Natural killer cell (primary cell): ENCODE data around the gene JUP. TPM values are rescaled to one million over a fixed set of nuclear protein-coding genes. Genes with fewer than 3 reads are reported as not detected.

ENCODE experiments used
- ATAC-seq, 3 donors: fragments of 150-1000 bp in 2 of 3; fragments of 200-7000 bp in 1 of 3; cut with Tn5 transposase; 1 replicate in 1 of 3; 2 replicates in 2 of 3; pipeline ENCODE4 v1.10.0; 2021; ENCODE audit warnings: mild to moderate bottlenecking in 2 of 3, moderate library complexity in 2 of 3
- DNase-seq, 2 donors: peaks; one replicate each; pipeline versions ENCODE4 v3.0.0 to v3.0.0-alpha.2; 2013 to 2021; ENCODE audit warnings: mixed read lengths in 1 of 2
- H3K27ac ChIP-seq: one replicate; pipeline ENCODE4 v1.5.1; 2013; ENCODE audit warnings: mild to moderate bottlenecking, low read length
- H3K27me3 ChIP-seq: one replicate; pipeline ENCODE4 v1.6.1; 2013; ENCODE audit warnings: low read length; ENCODE audit not compliant: control insufficient read depth, insufficient read depth
- H3K36me3 ChIP-seq: one replicate; pipeline ENCODE4 v1.6.1; 2013; ENCODE audit warnings: low read length; ENCODE audit not compliant: control insufficient read depth, insufficient read depth
- H3K4me1 ChIP-seq: one replicate; pipeline ENCODE4 v1.6.1; 2013; ENCODE audit warnings: low read length; ENCODE audit not compliant: control insufficient read depth, insufficient read depth
- H3K4me3 ChIP-seq: one replicate; pipeline ENCODE4 v1.5.1; 2013; ENCODE audit warnings: low read length
- H3K9me3 ChIP-seq: one replicate; pipeline ENCODE4 v1.6.1; 2013; ENCODE audit warnings: low read length; ENCODE audit not compliant: control insufficient read depth, insufficient read depth
- H3K27ac Mint-ChIP-seq, 2 donors: one replicate each; pipeline ENCODE4 v1.8.0; 2022; ENCODE audit warnings: mild to moderate bottlenecking in 2 of 2, mixed read lengths in 2 of 2, moderate library complexity in 1 of 2
- H3K27me3 Mint-ChIP-seq, 2 donors: one replicate each; pipeline ENCODE4 v1.8.0; 2022; ENCODE audit warnings: low read depth in 2 of 2, mixed read lengths in 2 of 2
- H3K36me3 Mint-ChIP-seq: one replicate; pipeline ENCODE4 v1.8.0; 2022; ENCODE audit warnings: mixed read lengths
- H3K4me1 Mint-ChIP-seq, 2 donors: one replicate each; pipeline ENCODE4 v1.8.0; 2022; ENCODE audit warnings: mixed read lengths in 2 of 2
- H3K4me3 Mint-ChIP-seq: one replicate; pipeline ENCODE4 v1.8.0; 2022; ENCODE audit warnings: mild to moderate bottlenecking, moderate library complexity, mixed read lengths
- H3K9me3 Mint-ChIP-seq, 2 donors: one replicate each; pipeline ENCODE4 v1.8.0; 2022; ENCODE audit warnings: mixed read lengths in 2 of 2
- CTCF ChIP-seq: fragments of 200-600 bp; IDR thresholded peaks from one replicate; pipeline ENCODE4 v1.8.0; 2022; ENCODE audit warnings: antibody characterized with exemption
- WGBS: methylation state at CpG from one replicate; pipeline ENCODE4 v1.1.7; 2013; ENCODE audit warnings: missing lambda C conversion rate; ENCODE audit not compliant: insufficient coverage; 5-methylcytosine and 5-hydroxymethylcytosine counted together
- intact Hi-C: fragments of 100-400 bp; cut with micrococcal nuclease; formaldehyde crosslinking; loops from one replicate; pipeline ENCODE4 v1.14.2; 2022
- total RNA-seq, 4 donors: library from RNA; stranded (reverse); fragments of 120-200 nt in 1 of 4; gene quantifications; one replicate each; pipeline versions ENCODE4 v1.2.3 to v1.2.4, GENCODE V29; 2013 to 2022

Gene JUP
- total RNA-seq, 3 donors from 2014 or later (not counting 1 experiment from before 2014, with no cell fraction given): 1.8 to 12.1 (median 2.0) TPM

DNA sequence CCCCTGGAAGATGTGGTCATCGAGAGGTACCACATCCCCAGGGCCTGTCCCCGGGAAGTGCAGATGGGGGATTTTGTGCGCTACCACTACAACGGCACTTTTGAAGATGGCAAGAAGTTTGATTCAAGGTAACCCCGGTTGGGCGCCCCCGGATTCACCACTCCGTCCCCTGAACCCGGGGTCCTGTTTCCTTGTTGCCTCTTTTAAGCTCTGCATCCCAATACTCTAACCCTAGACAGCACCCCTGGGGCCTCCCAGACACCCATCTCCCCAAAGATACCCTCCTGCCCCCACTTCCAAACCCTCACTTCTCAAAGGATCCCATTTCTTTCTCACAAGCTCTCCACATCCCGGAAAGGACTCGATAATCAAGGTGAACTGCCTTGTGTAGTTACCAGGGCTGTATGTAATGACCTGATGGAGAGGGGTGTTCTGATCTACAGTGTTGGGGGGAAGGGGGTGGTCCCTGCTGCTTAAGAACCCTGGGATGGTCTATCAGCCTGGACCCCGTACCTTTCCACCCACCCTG, 26.7 kb upstream of the JUP start:
- Histone ChIP-seq H3K4me1 (peaks cover 33% of the 10 kb centered on the region), H3K27ac (no peak overlapping the region), H3K27me3 (no peaks in the 10 kb centered on the region), H3K4me3 (no peak overlapping the region), H3K36me3 (no peaks in the 10 kb centered on the region), H3K9me3 (no peaks in the 10 kb centered on the region)
- TF ChIP-seq CTCF: no peak
- Mint-ChIP-seq H3K27me3 (no peaks in the 10 kb centered on the region), H3K4me1 (peaks cover 19 to 34% of the 10 kb centered on the region in 2 donors), H3K4me3 (peak overlapping the region; percentile 97), H3K27ac (peak overlapping the region in 1 of 2 donors; percentile 79), H3K36me3 (no peaks in the 10 kb centered on the region), H3K9me3 (no peaks in the 10 kb centered on the region)
- intact Hi-C loops: no loop called here
- DNase-seq (no peak), ATAC-seq (no peak)
- WGBS: 60% methylated on average over 10 of the region's 12 CpGs

- peak in 2 of 3 donors; percentile 3 to 12 for ATAC-seq
- Histone ChIP-seq H3K9me3 (no peaks in the 10 kb centered on the region), H3K4me1 (peaks cover 33% of the 10 kb centered on the region), H3K27me3 (no peaks in the 10 kb centered on the region), H3K4me3 (peak within 1 kb of the TSS; percentile 83), H3K27ac (peak within 1 kb of the TSS; percentile 29), H3K36me3 (no peaks in the 10 kb centered on the region)
- DNase-seq: peak; percentile 44 to 63
- Mint-ChIP-seq H3K4me3 (peak within 1 kb of the TSS; percentile 97), H3K9me3 (no peaks in the 10 kb centered on the region), H3K36me3 (no peaks in the 10 kb centered on the region), H3K27me3 (no peaks in the 10 kb centered on the region), H3K27ac (peak within 1 kb of the TSS; percentile 79 to 80), H3K4me1 (peaks cover 19 to 34% of the 10 kb centered on the region in 2 donors)
- no peak for TF ChIP-seq CTCF
- 7% methylated on average over 31 of the region's 35 CpGs for WGBS
- intact Hi-C loops: no loop called here
Measured at GRCh38 chr17:41812381-41813151, 26.1 kb upstream of the JUP start, which contains the start of gene FKBP10. FKBP10 (plus strand) TSS chr17:41813004; CDS start chr17:41813035, 31 bp downstream.

GRCh38 chr17:41811549-41812380, 25.3 kb upstream of the JUP start, which contains the start of gene P3H4:
P3H4 (minus strand) TSS chr17:41811949; CDS start chr17:41811915, 34 bp downstream.
- H3K36me3 Mint-ChIP-seq: no peaks in the 10 kb centered on the region
- Histone ChIP-seq H3K4me1 (peaks cover 33% of the 10 kb centered on the region), H3K27me3 (no peaks in the 10 kb centered on the region), H3K9me3 (no peaks in the 10 kb centered on the region), H3K36me3 (no peaks in the 10 kb centered on the region), H3K4me3 (peak within 1 kb of the TSS; percentile 83), H3K27ac (peak within 1 kb of the TSS; percentile 29)
- WGBS: under 1% methylated on average over 96 of the region's 96 CpGs
- no peaks in the 10 kb centered on the region for H3K27me3 Mint-ChIP-seq
- peak; percentile 90 to 93 (median 90) for ATAC-seq
- intact Hi-C loops: no loop called here
- peaks cover 19 to 34% of the 10 kb centered on the region in 2 donors for H3K4me1 Mint-ChIP-seq
- peak; percentile 76 to 88 for DNase-seq
- peak within 1 kb of the TSS; percentile 79 to 80 for H3K27ac Mint-ChIP-seq
- H3K4me3 Mint-ChIP-seq: peak within 1 kb of the TSS; percentile 97
- peak; percentile 72 for TF ChIP-seq CTCF
- no peaks in the 10 kb centered on the region for H3K9me3 Mint-ChIP-seq
